Neural progenitor cell (in vitro differentiated cells): ENCODE results near the gene GRIN2B.

Source experiments
- EZH2phosphoT487 ChIP-seq: fragments of 200-600 bp; sonication (generic); IDR thresholded peaks from 2 replicates; pipeline ENCODE4 v1.6.1; 2017; ENCODE audit warnings: antibody characterized with exemption
- TF ChIP-seq, protein P1 (sequence below): fragments of 200-600 bp; sonication (generic); IDR thresholded peaks from 2 replicates; pipeline ENCODE4 v1.5.1; 2017; ENCODE audit warnings: antibody characterized with exemption, mild to moderate bottlenecking

DNA sequence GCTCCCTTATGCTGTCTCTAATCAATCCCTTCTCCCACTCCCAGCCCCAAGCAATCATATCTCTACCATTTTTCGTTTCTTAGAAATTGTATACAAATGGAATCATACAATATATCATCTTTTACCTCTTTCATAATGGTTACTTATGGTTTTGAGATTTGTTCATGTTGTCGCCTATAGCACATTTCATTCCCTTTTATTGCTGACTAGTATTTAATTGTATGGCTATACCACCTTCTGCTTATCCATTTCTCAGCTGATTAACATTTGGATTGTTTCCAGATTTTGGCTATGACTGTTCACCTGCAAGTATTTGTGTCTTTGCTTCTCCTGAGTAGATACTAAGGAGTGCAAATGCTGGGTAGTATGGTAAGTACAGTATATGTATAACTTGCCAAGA lies 36.7 kb upstream of the GRIN2B start:
- no peak for TF ChIP-seq EZH2phosphoT487
- TF ChIP-seq, protein P1, sequence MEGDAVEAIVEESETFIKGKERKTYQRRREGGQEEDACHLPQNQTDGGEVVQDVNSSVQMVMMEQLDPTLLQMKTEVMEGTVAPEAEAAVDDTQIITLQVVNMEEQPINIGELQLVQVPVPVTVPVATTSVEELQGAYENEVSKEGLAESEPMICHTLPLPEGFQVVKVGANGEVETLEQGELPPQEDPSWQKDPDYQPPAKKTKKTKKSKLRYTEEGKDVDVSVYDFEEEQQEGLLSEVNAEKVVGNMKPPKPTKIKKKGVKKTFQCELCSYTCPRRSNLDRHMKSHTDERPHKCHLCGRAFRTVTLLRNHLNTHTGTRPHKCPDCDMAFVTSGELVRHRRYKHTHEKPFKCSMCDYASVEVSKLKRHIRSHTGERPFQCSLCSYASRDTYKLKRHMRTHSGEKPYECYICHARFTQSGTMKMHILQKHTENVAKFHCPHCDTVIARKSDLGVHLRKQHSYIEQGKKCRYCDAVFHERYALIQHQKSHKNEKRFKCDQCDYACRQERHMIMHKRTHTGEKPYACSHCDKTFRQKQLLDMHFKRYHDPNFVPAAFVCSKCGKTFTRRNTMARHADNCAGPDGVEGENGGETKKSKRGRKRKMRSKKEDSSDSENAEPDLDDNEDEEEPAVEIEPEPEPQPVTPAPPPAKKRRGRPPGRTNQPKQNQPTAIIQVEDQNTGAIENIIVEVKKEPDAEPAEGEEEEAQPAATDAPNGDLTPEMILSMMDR, result no peak
